ENCODE measurements around the gene DIABLO.

Gene DIABLO

GRCh38 chr12:122226366-122227125 is 694 bp upstream of the DIABLO start:
- TF ChIP-seq MAX (IDR thresholded peaks at IDR 0.05; ENCODE audit: low read depth, low read length) (peak; percentile 99), POLR2A (IDR thresholded peaks at IDR 0.05; ENCODE audit: extremely low read depth, insufficient read length) (no peak), MYC (IDR thresholded peaks at IDR 0.05; ENCODE audit: low read depth, low read length) (peak; percentile 96)
- no peak for DNase-seq (ENCODE audit: low read depth)
- H3K4me3 ChIP-seq (ENCODE audit: low read depth, low read length) = no peak overlapping the region

GRCh38 chr12:122216445-122216844 is 9.4 kb downstream of the DIABLO start:
- H3K4me3 ChIP-seq (ENCODE audit: low read depth, low read length) = no peak overlapping the region
- DNase-seq (ENCODE audit: low read depth) = no peak
- no peak for TF ChIP-seq CTCF (IDR thresholded peaks at IDR 0.05; ENCODE audit: low read depth, low read length)
- TF ChIP-seq POLR2A (IDR thresholded peaks at IDR 0.05; ENCODE audit: extremely low read depth, insufficient read length) = no peak
- no peak for TF ChIP-seq MYC (IDR thresholded peaks at IDR 0.05; ENCODE audit: low read depth, low read length)
- TF ChIP-seq MAX (IDR thresholded peaks at IDR 0.05; ENCODE audit: low read depth, low read length) = no peak

- no peak for TF ChIP-seq CTCF (IDR thresholded peaks at IDR 0.05; ENCODE audit: low read depth, low read length)
- TF ChIP-seq MYC (IDR thresholded peaks at IDR 0.05; ENCODE audit: low read depth, low read length) = no peak
- TF ChIP-seq MAX (IDR thresholded peaks at IDR 0.05; ENCODE audit: low read depth, low read length) = no peak
- no peak for TF ChIP-seq POLR2A (IDR thresholded peaks at IDR 0.05; ENCODE audit: extremely low read depth, insufficient read length)
- DNase-seq (ENCODE audit: low read depth) = no peak
Observed at GRCh38 chr12:122215771-122216170, 10.1 kb downstream of the DIABLO start.

GRCh38 chr12:122208073-122208820 is 17.6 kb downstream of the DIABLO start:
- DNase-seq (ENCODE audit: low read depth) = no peak
- TF ChIP-seq CTCF (IDR thresholded peaks at IDR 0.05; ENCODE audit: low read depth, low read length) = no peak
- TF ChIP-seq MAX (IDR thresholded peaks at IDR 0.05; ENCODE audit: low read depth, low read length) = no peak
- no peak overlapping the region for H3K4me3 ChIP-seq (ENCODE audit: low read depth, low read length)

More at GRCh38 chr12:122215771-122216170, 10.1 kb downstream of the DIABLO start:
- no peak overlapping the region for H3K4me3 ChIP-seq (ENCODE audit: low read depth, low read length)

- DNase-seq (ENCODE audit: low read depth) = no peak
- H3K4me3 ChIP-seq (ENCODE audit: low read depth, low read length) = no peak overlapping the region
- no peak for TF ChIP-seq MYC (IDR thresholded peaks at IDR 0.05; ENCODE audit: low read depth, low read length)
- TF ChIP-seq MAX (IDR thresholded peaks at IDR 0.05; ENCODE audit: low read depth, low read length) = no peak
- TF ChIP-seq CTCF (IDR thresholded peaks at IDR 0.05; ENCODE audit: low read depth, low read length) = no peak
- no peak for TF ChIP-seq POLR2A (IDR thresholded peaks at IDR 0.05; ENCODE audit: extremely low read depth, insufficient read length)
Observed at GRCh38 chr12:122207391-122207790, 18.5 kb downstream of the DIABLO start.

GRCh38 chr12:122206976-122207375 is 18.9 kb downstream of the DIABLO start:
- no peak overlapping the region for H3K4me3 ChIP-seq (ENCODE audit: low read depth, low read length)
- no peak for TF ChIP-seq MYC (IDR thresholded peaks at IDR 0.05; ENCODE audit: low read depth, low read length)
- TF ChIP-seq CTCF (IDR thresholded peaks at IDR 0.05; ENCODE audit: low read depth, low read length) = no peak
- no peak for TF ChIP-seq POLR2A (IDR thresholded peaks at IDR 0.05; ENCODE audit: extremely low read depth, insufficient read length)
- DNase-seq (ENCODE audit: low read depth) = no peak

All from NB4 (cell line).